Skin of body (tissue), 2 donors: Measurements from ENCODE around the gene FRMD4B. TPM values are rescaled to one million over a fixed set of nuclear protein-coding genes. Genes with fewer than 3 reads are reported as not detected.
A peak's percentile ranks its signal among the peaks of the same experiment; 100 is the strongest.

ENCODE experiments used
- DNase-seq: peaks from one replicate; lab custom pipeline; 2025; lab: John Stamatoyannopoulos, UW
- total RNA-seq: library from RNA; depleted of rRNA; stranded (reverse); fragments of >200 nt; gene quantifications from one replicate; pipeline ENCODE4 v1.2.3, GENCODE V29; 2014

FRMD4B gene
- total RNA-seq, 1 donor from 2014 or later = 49.7 TPM

DNA sequence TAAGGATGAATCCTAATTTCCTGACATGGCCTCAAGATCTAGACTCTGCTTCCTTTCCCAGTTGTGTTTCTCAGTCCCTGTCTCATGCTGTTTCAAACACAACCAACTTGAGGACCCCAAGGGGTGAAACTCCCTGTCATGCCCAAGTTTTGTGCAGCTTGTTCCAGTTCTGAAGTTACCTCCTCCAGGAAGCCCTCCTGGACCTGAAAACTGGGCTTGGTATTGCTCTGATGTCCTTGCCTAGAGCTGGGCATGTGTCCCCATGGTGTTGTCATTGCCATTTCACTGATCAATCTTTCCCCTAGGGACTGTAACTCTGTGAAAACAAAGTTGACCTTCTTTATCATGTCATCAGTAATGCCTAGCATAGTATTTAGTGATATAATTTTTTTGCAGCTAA lies 257.4 kb downstream of the FRMD4B start:
- DNase-seq = no peak

DNA sequence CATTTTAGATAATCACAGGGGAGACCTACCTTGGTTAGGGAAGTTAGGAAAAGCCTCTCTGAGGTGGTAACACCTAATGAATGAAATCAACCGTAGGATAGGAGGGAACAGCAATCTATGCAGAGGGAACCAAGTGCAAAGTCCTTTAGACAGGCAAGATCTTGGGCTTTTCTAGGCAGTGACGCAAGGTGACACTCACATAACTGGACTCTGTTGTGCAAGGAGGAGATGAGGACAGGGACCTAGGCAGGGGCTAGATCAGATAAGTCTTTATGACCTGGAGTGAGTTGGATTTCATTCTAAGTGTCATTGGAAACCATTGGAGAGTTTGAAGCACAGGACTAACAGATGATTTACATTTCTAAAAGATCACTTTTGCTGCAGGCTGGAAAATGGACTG lies 258.9 kb downstream of the FRMD4B start:
- no peak for DNase-seq

DNA sequence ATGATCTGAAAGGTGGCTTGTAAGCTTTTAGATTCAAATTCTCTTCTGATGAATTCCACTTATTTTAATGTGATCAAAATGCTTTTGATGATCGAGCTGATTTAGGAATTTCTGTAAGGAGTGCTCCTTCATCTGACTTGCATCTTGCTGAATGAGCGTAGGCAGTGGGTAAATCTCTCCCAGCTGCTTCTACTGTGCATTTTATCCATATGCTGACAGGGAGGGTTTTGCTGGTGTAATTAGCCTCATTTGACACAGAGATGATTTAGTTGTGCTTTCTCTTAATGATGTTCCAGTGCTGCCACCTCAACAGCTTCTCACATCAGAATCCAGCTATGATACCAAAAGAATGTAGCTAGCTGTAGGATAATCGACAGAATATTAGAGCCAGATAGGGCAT lies 259.7 kb downstream of the FRMD4B start:
- DNase-seq = no peak

DNA sequence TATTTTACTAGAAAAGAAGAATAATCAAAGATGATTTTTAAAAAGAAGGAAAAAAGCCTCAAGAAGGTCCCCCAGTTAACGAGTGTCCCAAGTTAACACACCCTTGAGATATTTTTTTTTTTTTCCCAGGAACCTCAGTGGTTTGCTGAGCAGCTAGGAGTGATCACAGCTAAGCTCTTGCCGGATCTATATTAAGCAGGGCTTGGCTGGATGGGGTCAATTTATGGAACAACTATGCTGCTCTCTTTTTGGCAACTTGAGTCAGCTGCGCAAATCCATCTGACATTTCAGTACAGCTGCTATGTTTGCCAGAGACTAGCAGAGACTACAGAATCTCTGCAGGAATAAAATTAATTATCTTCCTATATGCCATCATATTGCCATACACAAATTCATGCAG lies 263.5 kb downstream of the FRMD4B start, which contains the start of gene LMOD3:
TSS of gene LMOD3 (minus strand) at position 193 of the 400 bp plus-strand sequence. CDS start 209 bp downstream, outside the sequence.
- peak; percentile 16 for DNase-seq

DNA sequence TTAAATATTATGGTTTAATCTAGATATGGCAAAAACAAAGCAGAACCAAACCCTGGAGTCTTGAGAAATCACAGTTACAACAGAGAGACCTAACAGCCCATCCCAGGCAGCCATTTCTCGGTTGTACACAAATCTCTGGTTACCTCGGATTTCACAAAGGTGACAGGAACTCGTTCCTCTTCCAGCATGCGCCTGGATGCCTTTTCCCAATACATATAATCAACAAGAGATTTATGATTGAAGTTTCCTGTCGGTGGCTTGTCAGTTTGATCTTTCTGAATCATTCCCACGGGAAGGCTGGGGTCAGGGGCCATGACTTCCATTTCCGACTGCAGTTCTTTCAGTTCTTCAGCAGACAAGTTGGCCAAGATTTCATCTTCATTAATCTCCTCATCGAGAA lies 263.9 kb downstream of the FRMD4B start:
- DNase-seq = no peak

DNA sequence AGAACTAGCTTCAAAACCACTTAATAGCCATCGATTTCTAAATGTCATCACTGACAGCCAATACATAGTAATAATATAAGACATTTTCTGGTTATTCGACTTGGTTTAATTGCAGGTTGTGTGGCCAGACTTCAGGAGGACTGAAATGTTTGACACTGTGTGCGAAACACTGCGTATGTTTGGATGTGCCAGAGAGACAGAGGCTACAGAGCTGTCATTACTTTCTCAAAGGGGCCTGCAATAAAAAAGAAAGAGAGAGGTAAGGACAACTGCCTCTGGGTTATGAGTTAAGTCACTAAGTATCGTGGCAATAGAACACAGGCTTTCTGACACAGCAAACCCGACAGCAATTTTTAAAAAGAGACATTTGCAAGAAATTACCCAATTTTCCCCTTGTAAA lies 264.4 kb downstream of the FRMD4B start:
- no peak for DNase-seq

DNA sequence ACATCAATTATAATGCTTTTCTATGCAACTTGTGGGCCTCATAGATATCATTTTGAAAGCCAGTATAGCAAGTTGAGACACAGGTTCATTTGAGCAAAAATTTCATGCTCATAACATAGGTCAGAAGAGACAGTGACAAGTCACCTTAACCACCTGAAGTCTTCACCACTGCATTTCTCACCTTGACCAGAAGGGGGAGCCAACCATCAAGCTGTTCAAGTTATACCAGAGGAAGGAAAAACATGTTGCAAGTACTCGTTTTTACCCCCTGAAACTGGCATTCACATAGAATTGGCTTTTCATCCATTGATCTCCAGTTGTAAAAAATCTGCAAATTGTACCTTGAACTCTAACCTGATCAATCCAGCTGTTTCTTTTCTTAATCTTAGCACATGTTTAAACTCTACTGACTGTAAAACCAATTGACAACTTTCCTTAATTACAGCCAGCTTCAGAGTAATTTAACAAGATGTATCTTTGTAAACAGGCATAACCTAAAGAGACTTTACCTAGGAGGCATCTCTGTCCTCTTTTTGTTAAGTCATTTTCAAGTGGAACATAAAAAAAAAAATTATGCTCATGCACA lies 264.9 kb downstream of the FRMD4B start:
- peak; percentile 19 for DNase-seq
